ENCODE measurements around the gene KLHL13.
"Not testable (repeated sequence)": the region's sequence is repeated elsewhere in the genome, so short reads cannot be mapped to it uniquely, and the experiment has no call there.

- not testable (repeated sequence) for TF ChIP-seq FOXA1 (IDR thresholded peaks at IDR 0.05); SP1 (IDR thresholded peaks at IDR 0.05); ELF4 (IDR thresholded peaks at IDR 0.05); FOXM1 (IDR thresholded peaks at IDR 0.05; ENCODE audit: borderline replicate concordance); NFRKB (IDR thresholded peaks at IDR 0.05); CTBP1 (IDR thresholded peaks at IDR 0.05; ENCODE audit: borderline replicate concordance); SUZ12 (IDR thresholded peaks at IDR 0.05); LEF1 (IDR thresholded peaks at IDR 0.05; ENCODE audit: borderline replicate concordance); TARDBP (IDR thresholded peaks at IDR 0.05)
These were observed 186.5 kb downstream of the KLHL13 start for GRCh38 chrX:117930116-117930515.

Measured in HEK293T (cell line).